HG03565 (cell line): ENCODE measurements around the gene UBAP1L.
A peak's percentile ranks its signal among the peaks of the same experiment; 100 is the strongest.

Source experiments
- ATAC-seq: cut with Tn5 transposase; IDR thresholded peaks from one replicate; pipeline ENCODE4 v1.9.1; 2021; ENCODE audit warnings: mild to moderate bottlenecking, moderate library complexity; ENCODE audit not compliant: unreplicated experiment

UBAP1L gene

GRCh38 chr15:65067317-65067644, 47.7 kb downstream of the UBAP1L start:
- ATAC-seq = no peak

- ATAC-seq = no peak
Observed at GRCh38 chr15:65066635-65067316, 48.2 kb downstream of the UBAP1L start.

- ATAC-seq = no peak
Observed at GRCh38 chr15:65066001-65066634, 48.9 kb downstream of the UBAP1L start.

- ATAC-seq = no peak
Observed at GRCh38 chr15:65062726-65063125, 52.3 kb downstream of the UBAP1L start.

- no peak for ATAC-seq
Observed at GRCh38 chr15:65062061-65062460, 52.9 kb downstream of the UBAP1L start.

- ATAC-seq = no peak
Observed at GRCh38 chr15:65060641-65061397, 54.2 kb downstream of the UBAP1L start.

- no peak for ATAC-seq
Observed at GRCh38 chr15:65059931-65060596, 54.9 kb downstream of the UBAP1L start.

GRCh38 chr15:65059369-65059750, 55.6 kb downstream of the UBAP1L start:
- ATAC-seq = no peak

GRCh38 chr15:65058394-65059368, 56.3 kb downstream of the UBAP1L start:
- no peak for ATAC-seq

- no peak for ATAC-seq
Observed at GRCh38 chr15:65057549-65057940, 57.5 kb downstream of the UBAP1L start.

- ATAC-seq = no peak
Observed at GRCh38 chr15:65056868-65057548, 58.0 kb downstream of the UBAP1L start.

GRCh38 chr15:65056106-65056505, 58.9 kb downstream of the UBAP1L start:
- no peak for ATAC-seq

GRCh38 chr15:65055201-65055870, 59.7 kb downstream of the UBAP1L start:
- no peak for ATAC-seq

- ATAC-seq = no peak
Observed at GRCh38 chr15:65054333-65055200, 60.4 kb downstream of the UBAP1L start.

GRCh38 chr15:65052956-65053355, 62.0 kb downstream of the UBAP1L start:
- no peak for ATAC-seq

- ATAC-seq = no peak
Observed at GRCh38 chr15:65051266-65051665, 63.7 kb downstream of the UBAP1L start.

- no peak for ATAC-seq
Observed at GRCh38 chr15:65050270-65050669, 64.7 kb downstream of the UBAP1L start.

- ATAC-seq = peak; percentile 86
Observed at GRCh38 chr15:65049418-65049840, 65.6 kb downstream of the UBAP1L start.
